Caco-2 (cell line): ENCODE data around the gene GUCD1. TPM values are rescaled to one million over a fixed set of nuclear protein-coding genes. Genes with fewer than 3 reads are reported as not detected.

Experiments
- BruUV-seq: library from RNA; stranded (reverse); fragments of 400-500 nt; replicated peaks from 2 replicates; lab custom pipeline; 2021; lab: Mats Ljungman, UMichigan
- CTCF ChIA-PET: fragments of 300-600 bp; sonication (Branson Sonifier 250); formaldehyde crosslinking; loops from one replicate; lab custom pipeline; 2022; ENCODE audit warnings: antibody characterized with exemption; lab: Charles Lee
- POLR2A ChIA-PET: fragments of 300-600 bp; sonication (Branson Sonifier 250); formaldehyde crosslinking; loops from one replicate; lab custom pipeline; 2022; ENCODE audit warnings: antibody characterized with exemption; lab: Charles Lee
- DNase-seq, 2 experiments: peaks; one replicate each; pipeline versions ENCODE4 v3.0.0 to v3.0.0-alpha.2; 2020 to 2022
- H3K27me3 ChIP-seq: replicated peaks from 2 replicates; pipeline ENCODE4 v1.6.0; 2011; ENCODE audit warnings: low read length; ENCODE audit not compliant: control insufficient read depth, insufficient read depth
- H3K36me3 ChIP-seq: 2 replicates; pipeline ENCODE4 v1.5.1; 2011; ENCODE audit warnings: low read length; ENCODE audit not compliant: control insufficient read depth, insufficient read depth
- H3K4me1 ChIP-seq: fragments of 250-450 bp; sonication (Bioruptor Pico); 2 replicates; pipeline ENCODE4 v1.5.1; 2020; ENCODE audit warnings: mild to moderate bottlenecking
- H3K4me3 ChIP-seq: 2 replicates; pipeline ENCODE4 v1.5.1; 2011; ENCODE audit warnings: low read depth, mild to moderate bottlenecking, control low read depth, low read length
- H3K9me3 ChIP-seq: fragments of 250-450 bp; sonication (Bioruptor Pico); 2 replicates; pipeline ENCODE4 v1.5.1; 2020; ENCODE audit warnings: mild to moderate bottlenecking, moderate library complexity
- H3K27ac Mint-ChIP-seq: one replicate; pipeline ENCODE4 v1.8.0; 2022; ENCODE audit warnings: mixed read lengths; ENCODE audit not compliant: unreplicated experiment
- H3K27me3 Mint-ChIP-seq: one replicate; pipeline ENCODE4 v1.8.0; 2022; ENCODE audit warnings: mixed read lengths; ENCODE audit not compliant: insufficient read depth, unreplicated experiment
- H3K36me3 Mint-ChIP-seq: one replicate; pipeline ENCODE4 v1.8.0; 2022; ENCODE audit warnings: mild to moderate bottlenecking, mixed read lengths; ENCODE audit not compliant: insufficient read depth, unreplicated experiment
- H3K4me1 Mint-ChIP-seq: one replicate; pipeline ENCODE4 v1.8.0; 2022; ENCODE audit warnings: low read depth, mixed read lengths; ENCODE audit not compliant: unreplicated experiment
- H3K4me3 Mint-ChIP-seq: one replicate; pipeline ENCODE4 v1.8.0; 2022; ENCODE audit warnings: mild to moderate bottlenecking, moderate library complexity, mixed read lengths; ENCODE audit not compliant: unreplicated experiment
- H3K9me3 Mint-ChIP-seq: one replicate; pipeline ENCODE4 v1.8.0; 2022; ENCODE audit warnings: mixed read lengths; ENCODE audit not compliant: unreplicated experiment
- CTCF ChIP-seq, 2 experiments: fragments of 200-600 bp in 1 of 2; IDR thresholded peaks; 1 replicate in 1 of 2; 2 replicates in 1 of 2; pipeline versions ENCODE4 v1.5.1 to v1.8.0; 2011 to 2022; ENCODE audit warnings: antibody characterized with exemption in 1 of 2, control low read depth in 1 of 2, inconsistent platforms in 1 of 2, low read depth in 1 of 2, low read length in 1 of 2, mild to moderate bottlenecking in 1 of 2, moderate library complexity in 1 of 2; ENCODE audit not compliant: insufficient read depth in 1 of 2, severe bottlenecking in 1 of 2, unreplicated experiment in 1 of 2
- intact Hi-C: fragments of 100-400 bp; cut with micrococcal nuclease; formaldehyde crosslinking; loops from one replicate; pipeline ENCODE4 v1.10.0; 2022; ENCODE audit not compliant: unreplicated experiment
- total RNA-seq: library from RNA; stranded (reverse); gene quantifications from 2 replicates; pipeline ENCODE4 v1.2.3, GENCODE V29; 2022

The GUCD1 gene
- total RNA-seq, 1 experiment from 2014 or later: 127 TPM

GRCh38 chr22:24585461-24585860, 30.5 kb upstream of the GUCD1 start:
- no peaks in the 10 kb centered on the region for H3K27me3 ChIP-seq
- Mint-ChIP-seq H3K27me3 (no peaks in the 10 kb centered on the region), H3K9me3 (no peaks in the 10 kb centered on the region), H3K4me3 (no peak overlapping the region), H3K27ac (no peak overlapping the region), H3K36me3 (peaks cover 21% of the 10 kb centered on the region), H3K4me1 (peaks cover 9% of the 10 kb centered on the region)
- CTCF ChIA-PET: no interaction called here
- H3K9me3 ChIP-seq: no peaks in the 10 kb centered on the region
- TF ChIP-seq CTCF (IDR thresholded peaks at IDR 0.05; ENCODE audit: insufficient read depth in 1 of 2, low read depth in 1 of 2, low read length in 1 of 2, severe bottlenecking in 1 of 2, unreplicated experiment in 1 of 2): no peak
- no peak overlapping the region for H3K4me3 ChIP-seq
- no peak for DNase-seq
- peaks cover 3% of the 10 kb centered on the region for H3K4me1 ChIP-seq
- H3K36me3 ChIP-seq: no peaks in the 10 kb centered on the region; the same call in 1 of the 2 replicates
- no TSS peak for BruUV-seq
- intact Hi-C loops: no loop called here
- POLR2A ChIA-PET: interaction anchor here (0.5 kb wide), 1 partner anchor 50 kb away, joined by 12 read pairs; no protein-coding TSS in a partner anchor

- ChIA-PET POLR2A (interaction anchor here (0.5 kb wide), 1 partner anchor 50 kb away, joined by 12 read pairs; no protein-coding TSS in a partner anchor), CTCF (no interaction called here)
- DNase-seq: no peak
- peaks cover 8% of the 10 kb centered on the region for H3K4me1 ChIP-seq
- H3K36me3 Mint-ChIP-seq: peaks cover 22% of the 10 kb centered on the region
- intact Hi-C loops: no loop called here
- no peak overlapping the region for H3K4me3 ChIP-seq
- BruUV-seq: no TSS peak
- no peak overlapping the region for H3K4me3 Mint-ChIP-seq
- no peaks in the 10 kb centered on the region for H3K9me3 Mint-ChIP-seq
- no peak overlapping the region for H3K27ac Mint-ChIP-seq
- no peaks in the 10 kb centered on the region for H3K27me3 Mint-ChIP-seq
- peaks cover 14% of the 10 kb centered on the region for H3K4me1 Mint-ChIP-seq
- H3K9me3 ChIP-seq: no peaks in the 10 kb centered on the region
- TF ChIP-seq CTCF (IDR thresholded peaks at IDR 0.05; ENCODE audit: insufficient read depth in 1 of 2, low read depth in 1 of 2, low read length in 1 of 2, severe bottlenecking in 1 of 2, unreplicated experiment in 1 of 2): no peak
- no peaks in the 10 kb centered on the region; the same call in 1 of the 2 replicates for H3K36me3 ChIP-seq
- no peaks in the 10 kb centered on the region for H3K27me3 ChIP-seq
These were observed 30.0 kb upstream of the GUCD1 start for GRCh38 chr22:24584871-24585411.

- H3K36me3 Mint-ChIP-seq: peaks cover 24% of the 10 kb centered on the region
- Histone ChIP-seq H3K36me3 (no peaks in the 10 kb centered on the region; the same call in 1 of the 2 replicates), H3K4me3 (no peak overlapping the region), H3K9me3 (no peaks in the 10 kb centered on the region), H3K4me1 (peaks cover 14% of the 10 kb centered on the region), H3K27me3 (no peaks in the 10 kb centered on the region)
- DNase-seq: no peak
- TF ChIP-seq CTCF (IDR thresholded peaks at IDR 0.05; ENCODE audit: insufficient read depth in 1 of 2, low read depth in 1 of 2, low read length in 1 of 2, severe bottlenecking in 1 of 2, unreplicated experiment in 1 of 2): no peak
- no peak overlapping the region for H3K27ac Mint-ChIP-seq
- BruUV-seq: no TSS peak
- no peaks in the 10 kb centered on the region for H3K27me3 Mint-ChIP-seq
- peaks cover 21% of the 10 kb centered on the region for H3K4me1 Mint-ChIP-seq
- POLR2A ChIA-PET: no interaction called here
- CTCF ChIA-PET: interaction anchor here (1.2 kb wide), 1 partner anchor 9 kb away, joined by 3 read pairs; no protein-coding TSS in a partner anchor
- H3K9me3 Mint-ChIP-seq: no peaks in the 10 kb centered on the region
- intact Hi-C loops: no loop called here
- no peak overlapping the region for H3K4me3 Mint-ChIP-seq
These were observed 29.3 kb upstream of the GUCD1 start for GRCh38 chr22:24584166-24584790.
